MG63 (cell line): ENCODE data around the gene MTERF4. TPM values are rescaled to one million over a fixed set of nuclear protein-coding genes. Genes with fewer than 3 reads are reported as not detected.

ENCODE experiments used
- DNase-seq: peaks from one replicate; pipeline ENCODE4 v3.0.0-alpha.2; 2020
- H3K27me3 ChIP-seq: fragments of 250-450 bp; sonication (Bioruptor Pico); 2 replicates; pipeline ENCODE4 v1.5.1; 2020; ENCODE audit warnings: mild to moderate bottlenecking, moderate library complexity
- H3K36me3 ChIP-seq: fragments of 250-450 bp; sonication (Bioruptor Pico); 2 replicates; pipeline ENCODE4 v1.5.1; 2020; ENCODE audit warnings: mild to moderate bottlenecking, moderate library complexity
- H3K4me3 ChIP-seq: fragments of 250-450 bp; sonication (Bioruptor Pico); 2 replicates; pipeline ENCODE4 v1.5.1; 2020; ENCODE audit warnings: mild to moderate bottlenecking, moderate library complexity
- H3K9me3 ChIP-seq: fragments of 250-450 bp; sonication (Bioruptor Pico); 2 replicates; pipeline ENCODE4 v1.5.1; 2020; ENCODE audit warnings: mild to moderate bottlenecking, moderate library complexity
- total RNA-seq: library from RNA; depleted of rRNA; stranded (reverse); fragments of >200 nt; shearing (Covaris generic); gene quantifications from 2 replicates; pipeline ENCODE4 v1.2.3, GENCODE V29; 2014; ENCODE audit warnings: low replicate concordance

Gene MTERF4
- total RNA-seq, 1 experiment from 2014 or later, result 18.9 TPM

GRCh38 chr2:241122376-241123002, 20.4 kb upstream of the MTERF4 start:
- H3K4me3 ChIP-seq, result no peak overlapping the region
- DNase-seq, result no peak
- H3K36me3 ChIP-seq, result peaks cover 4% of the 10 kb centered on the region; the same call in 1 of the 2 replicates
- H3K27me3 ChIP-seq, result no peaks in the 10 kb centered on the region
- H3K9me3 ChIP-seq, result peaks cover 5% of the 10 kb centered on the region

GRCh38 chr2:241121008-241121407, 18.9 kb upstream of the MTERF4 start:
- DNase-seq, result no peak
- peaks cover 4% of the 10 kb centered on the region; the same call in 1 of the 2 replicates for H3K36me3 ChIP-seq
- H3K27me3 ChIP-seq, result no peaks in the 10 kb centered on the region
- no peak overlapping the region for H3K4me3 ChIP-seq
- H3K9me3 ChIP-seq, result peaks cover 5% of the 10 kb centered on the region

GRCh38 chr2:241120440-241120839, 18.4 kb upstream of the MTERF4 start:
- Histone ChIP-seq H3K27me3 (no peaks in the 10 kb centered on the region), H3K9me3 (peaks cover 5% of the 10 kb centered on the region), H3K36me3 (peaks cover 4% of the 10 kb centered on the region; the same call in 1 of the 2 replicates), H3K4me3 (no peak overlapping the region)
- DNase-seq, result no peak

GRCh38 chr2:241118737-241119505, 16.8 kb upstream of the MTERF4 start:
- Histone ChIP-seq H3K9me3 (peaks cover 5% of the 10 kb centered on the region), H3K4me3 (no peak overlapping the region), H3K36me3 (peaks cover 4% of the 10 kb centered on the region; the same call in 1 of the 2 replicates), H3K27me3 (no peaks in the 10 kb centered on the region)
- no peak for DNase-seq

- no peaks in the 10 kb centered on the region for H3K27me3 ChIP-seq
- no peak for DNase-seq
- peaks cover 4% of the 10 kb centered on the region; the same call in 1 of the 2 replicates for H3K36me3 ChIP-seq
- H3K9me3 ChIP-seq, result peaks cover 5% of the 10 kb centered on the region
- H3K4me3 ChIP-seq, result no peak overlapping the region
Measured at GRCh38 chr2:241116606-241117560, 14.8 kb upstream of the MTERF4 start.

GRCh38 chr2:241115361-241115760, 13.3 kb upstream of the MTERF4 start:
- DNase-seq, result no peak
- H3K4me3 ChIP-seq, result no peak overlapping the region

GRCh38 chr2:241114836-241115235, 12.7 kb upstream of the MTERF4 start:
- no peak for DNase-seq
- Histone ChIP-seq H3K4me3 (no peak overlapping the region), H3K36me3 (no peaks in the 10 kb centered on the region), H3K9me3 (no peaks in the 10 kb centered on the region), H3K27me3 (no peaks in the 10 kb centered on the region)

More at GRCh38 chr2:241115361-241115760, 13.3 kb upstream of the MTERF4 start:
- no peaks in the 10 kb centered on the region for H3K27me3 ChIP-seq
- H3K9me3 ChIP-seq, result no peaks in the 10 kb centered on the region
- H3K36me3 ChIP-seq, result no peaks in the 10 kb centered on the region

- H3K9me3 ChIP-seq, result no peaks in the 10 kb centered on the region
- H3K36me3 ChIP-seq, result no peaks in the 10 kb centered on the region
- DNase-seq, result no peak
Measured at GRCh38 chr2:241112592-241112991, 10.5 kb upstream of the MTERF4 start.

GRCh38 chr2:241112046-241112445, 10.0 kb upstream of the MTERF4 start:
- DNase-seq, result no peak
- no peaks in the 10 kb centered on the region for H3K27me3 ChIP-seq
- no peaks in the 10 kb centered on the region for H3K36me3 ChIP-seq
- no peak overlapping the region for H3K4me3 ChIP-seq
- no peaks in the 10 kb centered on the region for H3K9me3 ChIP-seq

More at GRCh38 chr2:241112592-241112991, 10.5 kb upstream of the MTERF4 start:
- Histone ChIP-seq H3K4me3 (no peak overlapping the region), H3K27me3 (no peaks in the 10 kb centered on the region)

- H3K4me3 ChIP-seq, result no peak overlapping the region
- H3K9me3 ChIP-seq, result no peaks in the 10 kb centered on the region
- no peak for DNase-seq
- no peaks in the 10 kb centered on the region for H3K36me3 ChIP-seq
- no peaks in the 10 kb centered on the region for H3K27me3 ChIP-seq
Measured at GRCh38 chr2:241111440-241111805, 9.3 kb upstream of the MTERF4 start.

- no peaks in the 10 kb centered on the region for H3K9me3 ChIP-seq
- H3K27me3 ChIP-seq, result no peaks in the 10 kb centered on the region
- DNase-seq, result no peak
- H3K36me3 ChIP-seq, result no peaks in the 10 kb centered on the region
- no peak overlapping the region for H3K4me3 ChIP-seq
Measured at GRCh38 chr2:241110607-241111439, 8.7 kb upstream of the MTERF4 start.

GRCh38 chr2:241110089-241110606, 8.1 kb upstream of the MTERF4 start:
- Histone ChIP-seq H3K4me3 (no peak overlapping the region), H3K36me3 (no peaks in the 10 kb centered on the region)

GRCh38 chr2:241109210-241110088, 7.4 kb upstream of the MTERF4 start:
- DNase-seq, result no peak
- H3K27me3 ChIP-seq, result no peaks in the 10 kb centered on the region
- no peak overlapping the region for H3K4me3 ChIP-seq
- no peaks in the 10 kb centered on the region for H3K36me3 ChIP-seq
- H3K9me3 ChIP-seq, result no peaks in the 10 kb centered on the region

More at GRCh38 chr2:241110089-241110606, 8.1 kb upstream of the MTERF4 start:
- DNase-seq, result no peak
- H3K27me3 ChIP-seq, result no peaks in the 10 kb centered on the region
- H3K9me3 ChIP-seq, result no peaks in the 10 kb centered on the region

- Histone ChIP-seq H3K36me3 (no peaks in the 10 kb centered on the region), H3K27me3 (no peaks in the 10 kb centered on the region), H3K9me3 (no peaks in the 10 kb centered on the region), H3K4me3 (no peak overlapping the region)
- DNase-seq, result no peak
Measured at GRCh38 chr2:241108271-241109209, 6.5 kb upstream of the MTERF4 start.
